HCT116 (cell line): ENCODE results near the gene CCSAP.

Experiments used
- CEBPB ChIP-seq: IDR thresholded peaks from 2 replicates; pipeline ENCODE4 v1.6.1; 2012; ENCODE audit warnings: low read depth
- EGR1 ChIP-seq: IDR thresholded peaks from 2 replicates; pipeline ENCODE4 v1.6.1; 2012; ENCODE audit warnings: low read depth
- EZH2phosphoT487 ChIP-seq: fragments of 200-600 bp; IDR thresholded peaks from 2 replicates; pipeline ENCODE4 v1.6.1; 2018; ENCODE audit warnings: antibody characterized with exemption, borderline replicate concordance
- POLR2A ChIP-seq: IDR thresholded peaks from 2 replicates; pipeline ENCODE4 v1.7.0; 2011; ENCODE audit warnings: borderline replicate concordance; ENCODE audit not compliant: insufficient read depth, insufficient read length; ENCODE audit errors: extremely low read depth
- POLR2AphosphoS5 ChIP-seq: IDR thresholded peaks from 2 replicates; pipeline ENCODE4 v1.6.1; 2011; ENCODE audit warnings: mild to moderate bottlenecking, low read depth, low read length, moderate library complexity
- SIN3A ChIP-seq: IDR thresholded peaks from 2 replicates; pipeline ENCODE4 v1.6.1; 2012; ENCODE audit warnings: low read depth
- SP1 ChIP-seq: IDR thresholded peaks from 2 replicates; pipeline ENCODE4 v1.6.1; 2012; ENCODE audit warnings: low read depth
- TCF7L2 ChIP-seq: IDR thresholded peaks from 2 replicates; pipeline ENCODE4 v1.7.0; 2011; ENCODE audit warnings: borderline replicate concordance, inconsistent platforms; ENCODE audit not compliant: insufficient read depth, insufficient read length; ENCODE audit errors: extremely low read depth
- YY1 ChIP-seq: IDR thresholded peaks from 2 replicates; pipeline ENCODE4 v1.6.1; 2011; ENCODE audit warnings: low read length, low read depth, moderate library complexity, mild to moderate bottlenecking; ENCODE audit not compliant: insufficient replicate concordance; ENCODE audit errors: extremely low read depth
- ZNF274 ChIP-seq: fragments of 200-500 bp; sonication (Bioruptor generic); IDR thresholded peaks from 2 replicates; pipeline ENCODE4 v1.6.1; 2014; ENCODE audit warnings: mild to moderate bottlenecking, low read depth, low read length, inconsistent platforms
- TF ChIP-seq, protein P1 (sequence below), 3 experiments: fragments of 200-600 bp in 1 of 3; sonication (generic) in 1 of 3; IDR thresholded peaks in 2 of 3; conservative IDR thresholded peaks in 1 of 3; 2 replicates each; pipeline ENCODE4 v1.5.1; 2012 to 2017; ENCODE audit warnings: low read depth in 2 of 3, low read length in 2 of 3, antibody characterized with exemption in 1 of 3, borderline replicate concordance in 1 of 3, control low read depth in 1 of 3, mild to moderate bottlenecking in 1 of 3, mixed read lengths in 1 of 3, mixed run types in 1 of 3, moderate library complexity in 1 of 3; ENCODE audit not compliant: insufficient read depth in 1 of 3
- TF ChIP-seq, protein P2 (sequence below): IDR thresholded peaks from 2 replicates; pipeline ENCODE4 v1.6.1; 2012

DNA sequence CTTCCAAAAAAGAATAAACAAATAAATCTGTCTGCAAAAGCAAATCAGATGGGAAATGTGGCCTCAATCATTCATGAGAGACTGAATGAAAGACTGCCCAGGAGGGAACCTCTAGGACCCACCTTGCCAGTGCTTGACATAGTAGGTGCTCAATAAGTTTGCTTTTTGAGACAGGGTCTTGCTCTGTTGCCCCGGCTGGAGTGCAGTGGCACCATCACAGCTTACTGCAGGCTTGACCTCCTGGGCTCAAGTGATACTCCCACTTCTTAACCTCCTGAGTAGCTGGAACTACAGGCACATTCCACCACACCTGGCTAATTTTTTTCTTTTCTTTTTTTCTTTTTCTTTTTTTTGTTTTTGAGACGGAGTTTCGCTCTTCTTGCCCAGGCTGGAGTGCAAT lies 40.3 kb upstream of the CCSAP start:
- TF ChIP-seq EZH2phosphoT487 (no peak), POLR2A (no peak), TCF7L2 (no peak), POLR2AphosphoS5 (no peak), SP1 (no peak), YY1 (no peak), ZNF274 (no peak), EGR1 (no peak), CEBPB (no peak), SIN3A (no peak)
- TF ChIP-seq, protein P1, sequence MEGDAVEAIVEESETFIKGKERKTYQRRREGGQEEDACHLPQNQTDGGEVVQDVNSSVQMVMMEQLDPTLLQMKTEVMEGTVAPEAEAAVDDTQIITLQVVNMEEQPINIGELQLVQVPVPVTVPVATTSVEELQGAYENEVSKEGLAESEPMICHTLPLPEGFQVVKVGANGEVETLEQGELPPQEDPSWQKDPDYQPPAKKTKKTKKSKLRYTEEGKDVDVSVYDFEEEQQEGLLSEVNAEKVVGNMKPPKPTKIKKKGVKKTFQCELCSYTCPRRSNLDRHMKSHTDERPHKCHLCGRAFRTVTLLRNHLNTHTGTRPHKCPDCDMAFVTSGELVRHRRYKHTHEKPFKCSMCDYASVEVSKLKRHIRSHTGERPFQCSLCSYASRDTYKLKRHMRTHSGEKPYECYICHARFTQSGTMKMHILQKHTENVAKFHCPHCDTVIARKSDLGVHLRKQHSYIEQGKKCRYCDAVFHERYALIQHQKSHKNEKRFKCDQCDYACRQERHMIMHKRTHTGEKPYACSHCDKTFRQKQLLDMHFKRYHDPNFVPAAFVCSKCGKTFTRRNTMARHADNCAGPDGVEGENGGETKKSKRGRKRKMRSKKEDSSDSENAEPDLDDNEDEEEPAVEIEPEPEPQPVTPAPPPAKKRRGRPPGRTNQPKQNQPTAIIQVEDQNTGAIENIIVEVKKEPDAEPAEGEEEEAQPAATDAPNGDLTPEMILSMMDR (IDR thresholded peaks at IDR 0.05 in 2 of 3, conservative IDR thresholded peaks at IDR 0.05 in 1 of 3; ENCODE audit: borderline replicate concordance in 1 of 3, insufficient read depth in 1 of 3, low read depth in 2 of 3, low read length in 2 of 3) = no peak
- TF ChIP-seq, protein P2, sequence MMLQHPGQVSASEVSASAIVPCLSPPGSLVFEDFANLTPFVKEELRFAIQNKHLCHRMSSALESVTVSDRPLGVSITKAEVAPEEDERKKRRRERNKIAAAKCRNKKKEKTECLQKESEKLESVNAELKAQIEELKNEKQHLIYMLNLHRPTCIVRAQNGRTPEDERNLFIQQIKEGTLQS = no peak
